ENCODE data around the gene PLB1. TPM values are rescaled to one million over a fixed set of nuclear protein-coding genes. Genes with fewer than 3 reads are reported as not detected.

Gene PLB1
- total RNA-seq, 2 experiments from 2014 or later = 0.87 to 1.1 TPM

GRCh38 chr2:28630341-28630740 lies 134.5 kb downstream of the PLB1 start:
- Mint-ChIP-seq H3K27me3 (no peaks in the 10 kb centered on the region), H3K9me3 (ENCODE audit: low read depth) (no peaks in the 10 kb centered on the region), H3K4me3 (no peak overlapping the region), H3K4me1 (peaks cover 28% of the 10 kb centered on the region), H3K36me3 (ENCODE audit: low read depth) (no peaks in the 10 kb centered on the region), H3K27ac (no peak overlapping the region)
- intact Hi-C loops (cut with DNase I, micrococcal nuclease) = no loop called here
- POLR2A ChIA-PET = no interaction called here
- CTCF ChIA-PET = interaction anchor here (0.7 to 1.8 kb wide), 4 partner anchors 13 to 163 kb away, joined by 3 to 11 read pairs (median 3); no protein-coding TSS in a partner anchor
- no peak for DNase-seq
- no peak for ATAC-seq

DNA sequence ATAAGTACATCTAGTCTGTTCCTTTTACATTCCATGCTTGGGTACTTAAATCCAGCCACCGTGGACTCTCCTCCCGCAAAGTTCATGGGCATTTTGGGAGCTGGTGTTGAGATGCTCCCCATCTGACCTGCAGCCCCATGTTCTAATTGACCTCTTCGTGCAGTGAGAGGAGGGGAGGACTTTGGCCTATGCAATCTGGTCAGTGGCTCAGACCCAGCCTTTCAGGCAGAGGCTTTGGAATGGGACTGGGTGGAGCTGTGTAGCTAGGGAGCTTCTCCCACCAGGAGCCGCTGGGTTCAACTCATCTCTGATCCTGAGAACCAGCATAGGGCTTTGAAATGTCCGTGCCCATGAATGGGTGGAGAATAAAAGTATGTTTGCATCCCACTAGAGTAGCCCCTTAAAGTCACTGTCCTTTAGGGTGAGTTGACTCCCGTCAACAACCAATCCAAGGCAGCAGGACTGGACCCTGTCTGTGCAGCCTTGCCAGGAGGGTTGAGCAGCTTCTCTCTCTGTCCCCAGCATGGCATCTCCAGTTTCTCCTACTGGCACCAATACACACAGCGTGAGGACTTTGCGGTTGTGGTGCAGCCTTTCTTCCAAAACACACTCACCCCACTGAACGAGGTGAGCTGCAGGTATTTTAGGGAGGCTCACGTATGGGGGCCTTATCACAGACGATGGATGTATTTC lies 135.8 kb downstream of the PLB1 start:
- DNase-seq (no peak), ATAC-seq (no peak)
- no peaks in the 10 kb centered on the region for H3K27me3 Mint-ChIP-seq
- CTCF ChIA-PET = interaction anchor here (0.8 to 1.2 kb wide), 3 partner anchors 14 to 188 kb away, joined by 3 read pairs; no protein-coding TSS in a partner anchor
- intact Hi-C loops (cut with DNase I, micrococcal nuclease) = no loop called here
- H3K4me3 Mint-ChIP-seq = no peak overlapping the region
- POLR2A ChIA-PET = interaction anchor here (0.5 kb wide), 1 partner anchor 137 kb away, joined by 7 read pairs; no protein-coding TSS in a partner anchor
- H3K9me3 Mint-ChIP-seq (ENCODE audit: low read depth) = no peaks in the 10 kb centered on the region
- no peaks in the 10 kb centered on the region for H3K36me3 Mint-ChIP-seq (ENCODE audit: low read depth)
- H3K27ac Mint-ChIP-seq = no peak overlapping the region
- H3K4me1 Mint-ChIP-seq = peaks cover 16% of the 10 kb centered on the region

GRCh38 chr2:28632791-28633190 lies 136.9 kb downstream of the PLB1 start:
- no peak overlapping the region for H3K4me3 Mint-ChIP-seq
- peaks cover 5% of the 10 kb centered on the region for H3K4me1 Mint-ChIP-seq
- ATAC-seq = no peak
- intact Hi-C loops (cut with DNase I, micrococcal nuclease) = no loop called here
- ChIA-PET POLR2A (no interaction called here), CTCF (no interaction called here)
- H3K27ac Mint-ChIP-seq = no peak overlapping the region
- H3K9me3 Mint-ChIP-seq (ENCODE audit: low read depth) = no peaks in the 10 kb centered on the region
- no peaks in the 10 kb centered on the region for H3K27me3 Mint-ChIP-seq
- no peaks in the 10 kb centered on the region for H3K36me3 Mint-ChIP-seq (ENCODE audit: low read depth)
- no peak for DNase-seq

GRCh38 chr2:28633204-28633603 lies 137.3 kb downstream of the PLB1 start:
- no peak overlapping the region for H3K4me3 Mint-ChIP-seq
- CTCF ChIA-PET = no interaction called here
- intact Hi-C loops (cut with DNase I, micrococcal nuclease) = no loop called here
- DNase-seq (no peak), ATAC-seq (no peak)
- H3K27me3 Mint-ChIP-seq = no peaks in the 10 kb centered on the region
- POLR2A ChIA-PET = no interaction called here
- H3K9me3 Mint-ChIP-seq (ENCODE audit: low read depth) = no peaks in the 10 kb centered on the region
- peaks cover under 1% of the 10 kb centered on the region for H3K4me1 Mint-ChIP-seq
- H3K27ac Mint-ChIP-seq = no peak overlapping the region
- no peaks in the 10 kb centered on the region for H3K36me3 Mint-ChIP-seq (ENCODE audit: low read depth)

DNA sequence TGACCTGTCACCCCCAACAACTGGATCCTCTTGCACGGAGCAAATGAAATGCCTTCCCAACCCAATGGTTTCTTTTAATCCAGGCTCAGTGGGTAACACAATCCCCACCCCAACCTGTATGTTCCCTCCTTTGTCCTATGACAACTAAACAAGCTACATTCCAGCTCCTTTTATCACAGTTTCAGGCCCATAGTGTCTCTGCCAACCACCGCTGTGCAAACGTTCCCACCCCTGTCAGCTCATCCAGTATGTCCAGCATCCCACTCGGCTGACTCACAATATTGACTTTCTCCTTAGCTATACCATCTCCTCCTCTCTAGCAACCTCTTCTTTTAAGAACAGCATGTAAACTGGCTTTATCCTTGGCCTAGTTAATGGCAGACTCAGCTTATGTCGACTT lies 137.9 kb downstream of the PLB1 start:
- Mint-ChIP-seq H3K9me3 (ENCODE audit: low read depth) (no peaks in the 10 kb centered on the region), H3K4me3 (no peak overlapping the region), H3K27me3 (no peaks in the 10 kb centered on the region), H3K27ac (no peak overlapping the region), H3K4me1 (no peaks in the 10 kb centered on the region), H3K36me3 (ENCODE audit: low read depth) (no peaks in the 10 kb centered on the region)
- CTCF ChIA-PET = interaction anchor here (0.6 kb wide), 1 partner anchor 279 kb away, joined by 3 read pairs; no protein-coding TSS in a partner anchor
- intact Hi-C loops (cut with DNase I, micrococcal nuclease) = no loop called here
- ATAC-seq (no peak), DNase-seq (no peak)
- POLR2A ChIA-PET = no interaction called here

DNA sequence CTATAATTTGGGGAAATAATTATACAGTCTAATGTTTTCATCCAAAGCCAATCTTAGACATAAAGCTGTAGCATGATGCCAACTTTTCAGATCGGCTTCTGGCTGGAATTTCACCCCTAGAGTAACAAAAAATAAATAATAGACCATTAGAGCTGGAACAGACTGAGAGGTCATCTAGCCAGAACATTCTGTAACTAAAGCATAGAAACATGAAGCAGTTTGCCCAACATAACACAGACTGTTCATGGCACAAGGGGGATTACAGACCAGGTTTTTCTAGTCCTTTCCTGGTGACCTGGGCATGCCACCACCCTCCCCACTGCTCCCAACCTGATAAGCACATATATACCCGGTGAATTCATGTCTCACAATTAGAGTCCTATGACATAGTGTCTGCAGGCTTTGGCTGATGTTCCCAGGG lies 139.3 kb downstream of the PLB1 start:
- H3K4me3 Mint-ChIP-seq = no peak overlapping the region
- POLR2A ChIA-PET = no interaction called here

DNA sequence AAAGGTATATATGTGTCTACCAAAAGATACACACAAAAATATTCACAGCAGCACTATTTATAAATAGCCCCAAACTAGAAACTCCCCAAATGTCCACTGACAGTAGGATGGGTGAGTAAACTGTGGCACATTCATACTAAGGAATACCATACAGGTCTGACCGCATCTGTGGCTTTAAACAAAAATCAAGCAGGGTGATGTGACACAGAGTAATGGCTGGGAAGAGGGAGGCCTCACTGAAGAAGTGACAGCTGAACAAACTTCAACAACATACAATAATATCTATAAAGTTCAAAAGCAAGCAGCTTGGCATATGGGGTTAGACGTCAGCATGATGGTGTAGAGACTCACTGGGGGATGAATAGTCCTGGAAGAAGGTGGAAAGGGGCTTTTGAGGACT lies 140.6 kb downstream of the PLB1 start:
- no peaks in the 10 kb centered on the region for H3K9me3 Mint-ChIP-seq (ENCODE audit: low read depth)
- DNase-seq (no peak), ATAC-seq (no peak)
- no peaks in the 10 kb centered on the region for H3K36me3 Mint-ChIP-seq (ENCODE audit: low read depth)
- ChIA-PET POLR2A (no interaction called here), CTCF (no interaction called here)
- H3K4me1 Mint-ChIP-seq = peaks cover 5% of the 10 kb centered on the region
- no peak overlapping the region for H3K27ac Mint-ChIP-seq
- no peaks in the 10 kb centered on the region for H3K27me3 Mint-ChIP-seq
- no peak overlapping the region for H3K4me3 Mint-ChIP-seq
- intact Hi-C loops (cut with DNase I, micrococcal nuclease) = no loop called here

More for the DNA sequence above, 139.3 kb downstream of the PLB1 start:
- no peaks in the 10 kb centered on the region for H3K36me3 Mint-ChIP-seq (ENCODE audit: low read depth)
- ATAC-seq (no peak), DNase-seq (no peak)
- CTCF ChIA-PET = interaction anchor here (0.7 kb wide), 1 partner anchor 27 kb away, joined by 3 read pairs; no protein-coding TSS in a partner anchor
- no peaks in the 10 kb centered on the region for H3K9me3 Mint-ChIP-seq (ENCODE audit: low read depth)
- intact Hi-C loops (cut with DNase I, micrococcal nuclease) = no loop called here
- peaks cover 5% of the 10 kb centered on the region for H3K4me1 Mint-ChIP-seq
- no peak overlapping the region for H3K27ac Mint-ChIP-seq
- H3K27me3 Mint-ChIP-seq = no peaks in the 10 kb centered on the region

DNA sequence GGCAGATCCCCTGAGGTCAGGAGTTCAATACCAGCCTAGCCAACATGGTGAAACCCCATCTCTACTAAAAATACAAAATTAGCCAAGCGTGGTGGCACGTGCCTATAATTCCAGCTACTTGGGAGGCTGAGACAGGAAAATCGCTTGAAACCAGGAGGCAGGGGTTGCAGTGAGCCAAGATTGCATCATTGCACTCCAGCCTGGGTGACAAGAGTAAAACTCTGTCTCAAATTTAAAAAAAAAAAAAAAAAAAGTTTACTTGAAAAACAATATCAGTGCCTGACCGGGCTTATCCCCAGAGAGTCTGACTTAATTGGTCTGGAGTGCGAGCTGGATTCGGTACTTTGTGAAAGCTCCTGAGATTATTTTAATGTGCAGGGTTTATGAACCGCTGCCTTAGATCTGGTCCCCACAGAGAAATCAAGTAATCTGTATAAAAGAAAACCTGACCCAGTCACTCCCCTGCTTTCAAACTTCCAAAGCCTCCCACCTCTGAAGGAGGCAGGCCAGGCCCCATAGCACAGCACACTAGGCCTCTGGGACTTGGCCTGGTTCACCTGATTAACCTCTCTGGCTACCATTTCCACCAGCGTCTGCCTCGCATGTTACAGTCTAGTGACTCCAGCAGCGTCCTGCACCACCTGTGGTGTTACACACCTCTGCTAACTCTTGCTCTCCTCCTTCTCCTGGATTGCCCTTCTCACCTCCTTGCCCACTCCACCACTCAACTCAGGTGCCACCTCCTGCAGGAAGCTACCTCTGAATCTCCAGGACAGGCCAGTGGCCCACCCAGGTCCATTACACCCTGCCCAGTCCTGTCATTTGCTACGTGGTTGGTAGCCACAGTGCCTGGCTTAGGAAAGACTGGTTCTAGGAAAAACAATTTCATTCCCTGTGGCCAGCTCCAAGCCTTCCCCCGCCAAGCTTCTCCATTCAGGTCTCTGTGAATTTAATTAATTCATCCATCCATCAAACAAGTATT lies 141.5 kb downstream of the PLB1 start:
- Mint-ChIP-seq H3K27me3 (no peaks in the 10 kb centered on the region), H3K9me3 (ENCODE audit: low read depth) (no peaks in the 10 kb centered on the region), H3K36me3 (ENCODE audit: low read depth) (no peaks in the 10 kb centered on the region), H3K4me3 (no peak overlapping the region), H3K4me1 (peaks cover 5% of the 10 kb centered on the region), H3K27ac (peak overlapping the region; percentile 20)
- intact Hi-C loops (cut with DNase I, micrococcal nuclease) = no loop called here
- ChIA-PET POLR2A (no interaction called here), CTCF (interaction anchor here (0.6 to 2.4 kb wide), 3 partner anchors 13 to 58 kb away, joined by 4 to 10 read pairs (median 5); no protein-coding TSS in a partner anchor)
- ATAC-seq = no peak
- no peak for DNase-seq

DNA sequence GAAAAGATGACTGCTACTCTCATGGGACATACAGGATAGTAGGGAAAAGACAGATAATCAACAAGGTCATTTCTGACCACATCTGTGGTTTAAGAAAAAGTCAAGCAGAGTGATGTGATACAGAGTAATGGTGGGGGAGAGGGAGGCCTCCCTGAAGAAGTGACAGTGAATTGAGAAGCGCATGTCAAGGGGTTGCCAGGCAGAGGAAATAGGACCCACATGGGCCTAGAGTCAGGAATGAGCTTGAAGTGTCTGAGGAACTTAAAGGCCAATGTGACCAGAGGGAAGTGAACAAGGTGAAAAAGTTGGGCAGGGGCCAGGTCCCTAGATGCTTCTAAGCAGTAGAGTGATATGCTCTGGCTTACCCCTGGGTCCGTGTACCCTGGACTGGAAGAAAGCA lies 142.2 kb downstream of the PLB1 start:
- Mint-ChIP-seq H3K36me3 (ENCODE audit: low read depth) (no peaks in the 10 kb centered on the region), H3K9me3 (ENCODE audit: low read depth) (no peaks in the 10 kb centered on the region), H3K27me3 (no peaks in the 10 kb centered on the region), H3K4me1 (peaks cover 5% of the 10 kb centered on the region), H3K27ac (no peak overlapping the region), H3K4me3 (no peak overlapping the region)
- CTCF ChIA-PET = interaction anchor here (0.8 to 2.4 kb wide), 2 partner anchors 14 to 43 kb away, joined by 4 to 10 read pairs; no protein-coding TSS in a partner anchor
- DNase-seq (no peak), ATAC-seq (no peak)
- POLR2A ChIA-PET = no interaction called here
- intact Hi-C loops (cut with DNase I, micrococcal nuclease) = no loop called here

- H3K27me3 Mint-ChIP-seq = no peaks in the 10 kb centered on the region
- DNase-seq (no peak), ATAC-seq (no peak)
- ChIA-PET POLR2A (no interaction called here), CTCF (interaction anchor here (0.6 to 2.4 kb wide), 6 partner anchors 18 to 680 kb away, joined by 3 to 10 read pairs (median 3); no protein-coding TSS in a partner anchor)
- H3K4me1 Mint-ChIP-seq = peaks cover 5% of the 10 kb centered on the region
- no peaks in the 10 kb centered on the region for H3K36me3 Mint-ChIP-seq (ENCODE audit: low read depth)
- intact Hi-C loops (cut with DNase I, micrococcal nuclease) = no loop called here
- H3K4me3 Mint-ChIP-seq = no peak overlapping the region
- H3K9me3 Mint-ChIP-seq (ENCODE audit: low read depth) = no peaks in the 10 kb centered on the region
- H3K27ac Mint-ChIP-seq = no peak overlapping the region
Observed at GRCh38 chr2:28639092-28639691, 143.3 kb downstream of the PLB1 start.

DNA sequence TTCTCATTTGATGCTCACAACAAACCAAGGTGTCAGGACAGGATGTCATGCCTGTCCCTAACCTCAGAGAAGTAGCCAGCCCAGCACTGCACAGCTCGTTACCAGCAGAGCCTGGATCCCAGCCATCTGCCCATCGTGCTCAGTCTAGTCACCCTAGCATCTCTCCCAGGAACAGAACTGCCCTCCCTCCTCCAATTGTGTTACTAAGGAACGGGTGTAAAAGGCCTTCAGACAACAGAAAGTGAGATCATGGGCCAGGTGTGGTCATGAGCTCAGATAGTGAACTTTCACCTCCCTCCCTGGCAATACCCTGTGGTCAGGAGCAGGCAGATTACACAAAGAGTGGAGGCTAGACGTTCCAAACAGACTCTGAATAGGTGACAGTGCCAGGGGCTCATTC lies 144.0 kb downstream of the PLB1 start:
- Mint-ChIP-seq H3K27ac (no peak overlapping the region), H3K4me1 (peaks cover 5% of the 10 kb centered on the region), H3K27me3 (no peaks in the 10 kb centered on the region), H3K36me3 (ENCODE audit: low read depth) (no peaks in the 10 kb centered on the region), H3K4me3 (no peak overlapping the region), H3K9me3 (ENCODE audit: low read depth) (no peaks in the 10 kb centered on the region)
- POLR2A ChIA-PET = no interaction called here
- DNase-seq (no peak), ATAC-seq (peak; percentile 75)
- CTCF ChIA-PET = interaction anchor here (0.6 to 2.4 kb wide), 2 partner anchors 45 to 108 kb away, joined by 3 to 10 read pairs; no protein-coding TSS in a partner anchor
- intact Hi-C loops (cut with DNase I, micrococcal nuclease) = no loop called here
